ENCODE measurements around the gene MCUB. TPM values are rescaled to one million over a fixed set of nuclear protein-coding genes. Genes with fewer than 3 reads are reported as not detected.

Gene MCUB
- total RNA-seq, 1 experiment from 2014 or later, result 24.1 TPM

- Histone ChIP-seq H3K9me3 (ENCODE audit: control insufficient read depth, insufficient read depth, low read depth, low read length) (no peaks in the 10 kb centered on the region), H3K27ac (ENCODE audit: low read length) (no peak overlapping the region), H3K36me3 (ENCODE audit: control insufficient read depth, insufficient read depth, low read length) (peaks cover 3% of the 10 kb centered on the region; the same call in 1 of the 2 replicates), H3K27me3 (ENCODE audit: control insufficient read depth, insufficient read depth, low read length) (no peaks in the 10 kb centered on the region), H3K4me1 (ENCODE audit: control insufficient read depth, insufficient read depth, low read length) (no peaks in the 10 kb centered on the region; the same call in 1 of the 2 replicates), H3K4me3 (ENCODE audit: low read depth in 2 of 2, low read length in 2 of 2) (no peak overlapping the region)
- DNase-seq (ENCODE audit: low read depth, low spot score) (no peak), ATAC-seq (no peak)
- in situ Hi-C loops (cut with HindIII; ENCODE audit: low pct_unique_long_range_greater_than_20kb, low sequenced_read_pairs) (no loop called here), intact Hi-C loops (cut with micrococcal nuclease; ENCODE audit: unreplicated experiment) (loop anchor here (10.0 kb wide), 1 partner anchor 142 kb away; the partner anchor contains the start of gene CASP6)
- TF ChIP-seq POLR2AphosphoS5 (IDR thresholded peaks at IDR 0.05; ENCODE audit: low read depth, low read length) (no peak), TCF7L2 (IDR thresholded peaks at IDR 0.05; ENCODE audit: low read depth, low read length) (no peak), REST (IDR thresholded peaks at IDR 0.05; ENCODE audit: insufficient read depth in 1 of 2, low read depth in 2 of 2, low read length in 1 of 2) (no peak), CTCF (IDR thresholded peaks at IDR 0.05) (no peak), SIN3A (IDR thresholded peaks at IDR 0.05; ENCODE audit: borderline replicate concordance, insufficient read depth, low read depth, low read length) (no peak)
- CTCF ChIA-PET, result no interaction called here
- no TSS peak for BruUV-seq (replicated peaks)
- POLR2A ChIA-PET, result interaction anchor here (0.5 kb wide), 1 partner anchor 253 kb away, joined by 5 read pairs; no protein-coding TSS in a partner anchor
Observed at GRCh38 chr4:109562457-109563239, 2.6 kb downstream of the MCUB start.

GRCh38 chr4:109571494-109571893, 11.4 kb downstream of the MCUB start:
- Histone ChIP-seq H3K4me3 (ENCODE audit: low read depth in 2 of 2, low read length in 2 of 2) (no peak overlapping the region), H3K4me1 (ENCODE audit: control insufficient read depth, insufficient read depth, low read length) (no peaks in the 10 kb centered on the region), H3K27ac (ENCODE audit: low read length) (no peak overlapping the region), H3K27me3 (ENCODE audit: control insufficient read depth, insufficient read depth, low read length) (no peaks in the 10 kb centered on the region), H3K9me3 (ENCODE audit: control insufficient read depth, insufficient read depth, low read depth, low read length) (no peaks in the 10 kb centered on the region), H3K36me3 (ENCODE audit: control insufficient read depth, insufficient read depth, low read length) (no peaks in the 10 kb centered on the region)
- ChIA-PET CTCF (no interaction called here), POLR2A (interaction anchor here (0.5 kb wide), 1 partner anchor 129 kb away, joined by 3 read pairs; no protein-coding TSS in a partner anchor)
- in situ Hi-C loops (cut with HindIII; ENCODE audit: low pct_unique_long_range_greater_than_20kb, low sequenced_read_pairs) (no loop called here), intact Hi-C loops (cut with micrococcal nuclease; ENCODE audit: unreplicated experiment) (no loop called here)
- BruUV-seq (replicated peaks), result no TSS peak
- no peak for DNase-seq (ENCODE audit: low read depth, low spot score)
- TF ChIP-seq REST (IDR thresholded peaks at IDR 0.05; ENCODE audit: insufficient read depth in 1 of 2, low read depth in 2 of 2, low read length in 1 of 2) (no peak), TCF7L2 (IDR thresholded peaks at IDR 0.05; ENCODE audit: low read depth, low read length) (no peak), CTCF (IDR thresholded peaks at IDR 0.05) (no peak), SIN3A (IDR thresholded peaks at IDR 0.05; ENCODE audit: borderline replicate concordance, insufficient read depth, low read depth, low read length) (no peak), POLR2AphosphoS5 (IDR thresholded peaks at IDR 0.05; ENCODE audit: low read depth, low read length) (no peak)
- no peak for ATAC-seq
